Skeletal muscle cell (primary cell): ENCODE measurements around the gene GID8.

Source experiments
- DNase-seq: peaks from one replicate; pipeline ENCODE4 v3.0.0-alpha.2; 2010; ENCODE audit warnings: low read depth
- H3K4me3 ChIP-seq: 2 replicates; pipeline ENCODE4 v1.5.1; 2011; ENCODE audit warnings: low read depth, mild to moderate bottlenecking, control low read depth, low read length, moderate library complexity

Gene GID8

DNA sequence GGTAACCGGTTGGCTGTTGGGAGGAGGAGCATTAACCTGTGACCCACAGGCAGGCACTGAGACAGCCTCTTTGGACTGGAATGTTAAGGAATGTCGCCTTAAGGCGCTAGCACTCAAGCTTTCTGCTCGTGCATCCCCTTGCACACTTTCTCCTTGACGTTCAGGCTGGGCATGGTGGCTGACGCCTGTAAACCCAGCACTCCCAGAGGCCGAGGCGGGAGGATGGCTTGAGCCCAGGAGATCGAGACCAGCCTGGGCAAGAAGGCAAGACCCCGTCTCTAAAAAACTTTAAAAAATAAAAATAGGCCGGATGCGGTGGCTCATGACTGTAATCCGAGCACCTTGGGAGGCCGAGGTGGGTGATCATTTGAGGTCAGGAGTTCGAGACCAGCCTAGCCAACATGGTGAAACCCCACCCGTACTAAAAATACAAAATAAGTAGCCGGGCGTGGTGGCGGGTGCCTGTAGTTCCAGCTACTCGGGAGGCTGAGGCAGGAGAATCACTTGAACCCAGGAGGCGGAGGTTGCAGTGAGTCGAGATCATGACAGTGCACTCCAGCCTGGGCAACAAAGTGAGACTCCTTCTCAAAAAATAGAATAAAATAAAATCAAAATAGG lies 1.9 kb upstream of the GID8 start:
- H3K4me3 ChIP-seq: peak overlapping the region; percentile 80
- DNase-seq: no peak

DNA sequence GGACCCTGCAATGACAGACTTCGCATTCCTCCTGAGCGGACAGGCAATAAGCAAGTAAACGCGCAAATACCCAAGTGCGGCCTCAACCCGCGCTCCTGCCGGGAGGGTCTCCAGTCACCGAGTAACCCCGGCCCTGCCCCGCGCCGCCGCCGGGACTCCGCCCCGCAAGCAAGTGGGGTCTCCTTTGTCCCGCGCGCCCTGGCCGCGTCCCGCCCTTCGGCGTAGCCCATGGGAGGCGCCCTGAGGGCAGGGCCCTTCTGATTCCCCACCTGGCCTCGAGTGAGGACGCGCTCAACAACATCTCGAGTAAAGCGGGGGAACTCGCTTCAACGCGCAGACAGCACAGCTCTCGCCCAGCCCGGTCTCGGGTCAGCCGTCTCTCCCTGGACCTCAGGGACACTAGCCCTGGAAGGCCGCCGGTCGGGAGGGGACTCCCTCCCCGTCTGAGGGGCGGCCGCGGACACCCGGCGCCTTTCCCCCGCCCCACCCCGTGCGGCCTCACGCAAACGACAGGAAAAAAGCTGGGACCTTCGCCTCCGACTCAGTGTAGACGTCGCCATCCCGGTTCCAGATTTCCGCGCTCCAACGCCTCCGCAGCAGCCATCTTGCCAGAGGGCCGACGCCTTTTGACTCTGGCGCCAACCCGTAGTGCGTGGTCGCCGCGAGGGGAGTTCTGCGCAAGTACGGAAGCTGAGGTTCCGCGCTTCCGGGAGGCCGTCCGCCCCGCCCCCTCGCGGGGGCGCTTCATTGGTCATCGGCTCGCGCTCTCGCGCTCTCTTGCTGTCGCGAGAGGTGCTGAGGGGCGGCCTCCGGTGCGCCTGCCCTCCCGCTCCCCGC lies 461 bp upstream of the GID8 start:
- DNase-seq: peak; percentile 89
- peak overlapping the region; percentile 80 for H3K4me3 ChIP-seq

DNA sequence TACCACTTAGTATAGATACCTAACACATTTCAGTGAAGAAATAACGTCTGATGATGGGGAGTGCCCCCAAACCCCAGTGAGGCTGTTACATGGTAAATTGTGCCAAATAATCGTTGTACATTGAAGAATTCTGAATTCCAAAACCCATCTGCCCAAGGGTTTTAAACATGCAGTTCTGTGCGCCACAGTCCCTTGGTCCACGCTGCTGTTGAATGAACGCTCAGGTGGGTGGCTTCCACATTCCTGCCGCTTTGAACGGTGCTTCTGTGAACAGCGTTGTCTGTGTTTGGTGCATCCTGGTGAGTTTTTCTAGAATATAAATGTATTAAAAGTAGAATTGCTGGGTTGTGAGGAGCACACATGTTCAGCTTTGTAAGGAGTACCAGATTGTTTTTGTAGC lies 2.9 kb downstream of the GID8 start:
- DNase-seq: no peak
- H3K4me3 ChIP-seq: no peak overlapping the region

DNA sequence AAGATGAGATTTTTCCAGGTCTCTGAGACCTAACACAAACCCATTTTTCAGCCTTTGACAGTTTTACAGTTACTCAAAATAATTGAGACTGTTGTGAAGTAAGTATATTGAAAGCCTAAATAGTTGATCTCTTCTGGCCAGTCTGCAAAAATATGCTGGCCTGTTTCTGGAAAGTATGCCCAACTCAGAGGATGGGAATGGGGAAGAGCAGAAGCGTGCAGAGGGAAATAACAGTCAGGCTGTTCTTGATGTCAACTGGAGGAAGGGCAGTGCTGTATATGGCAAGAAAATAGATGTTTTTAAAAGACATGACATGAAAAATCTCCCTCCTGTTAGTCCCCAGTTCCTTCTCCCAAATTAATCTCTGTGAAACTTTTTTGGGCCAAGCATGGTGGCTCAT lies 3.8 kb downstream of the GID8 start:
- no peak for DNase-seq

DNA sequence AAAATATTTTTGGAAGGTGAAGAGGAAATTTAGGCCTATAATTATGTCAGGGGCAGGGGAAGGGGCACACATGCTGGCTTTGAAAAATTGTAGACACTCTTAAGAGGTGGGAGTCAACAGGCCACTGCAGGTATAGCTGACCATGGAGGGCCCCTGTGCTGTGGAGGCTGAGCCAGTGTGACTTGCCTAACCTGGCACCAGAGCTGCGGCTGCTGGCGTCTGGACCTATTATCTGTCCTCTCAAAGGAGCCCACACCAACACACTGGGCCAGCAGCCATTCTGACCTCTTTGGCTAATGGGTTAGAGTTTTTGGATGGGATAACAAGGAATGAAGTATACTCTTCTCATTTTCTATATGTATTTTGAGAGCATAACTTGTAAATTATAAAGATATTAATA lies 4.5 kb downstream of the GID8 start:
- no peak for DNase-seq
- no peak overlapping the region for H3K4me3 ChIP-seq

More for the DNA sequence above, 3.8 kb downstream of the GID8 start:
- H3K4me3 ChIP-seq: no peak overlapping the region

DNA sequence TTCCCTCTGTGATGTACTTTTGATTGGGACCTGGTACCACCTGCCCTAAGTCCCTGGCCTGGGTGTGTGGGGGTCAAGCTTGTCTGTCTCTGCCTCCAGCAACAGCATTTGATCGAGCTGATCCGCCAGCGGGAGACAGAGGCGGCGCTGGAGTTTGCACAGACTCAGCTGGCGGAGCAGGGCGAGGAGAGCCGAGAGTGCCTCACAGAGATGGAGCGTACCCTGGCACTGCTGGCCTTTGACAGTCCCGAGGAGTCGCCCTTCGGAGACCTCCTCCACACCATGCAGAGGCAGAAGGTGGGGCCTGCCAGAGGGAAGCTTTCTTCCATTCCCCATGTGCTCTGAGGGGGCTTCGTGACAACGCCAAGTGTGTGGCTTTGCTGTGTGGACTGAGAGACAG lies 5.4 kb downstream of the GID8 start:
- DNase-seq: no peak
- H3K4me3 ChIP-seq: no peak overlapping the region

DNA sequence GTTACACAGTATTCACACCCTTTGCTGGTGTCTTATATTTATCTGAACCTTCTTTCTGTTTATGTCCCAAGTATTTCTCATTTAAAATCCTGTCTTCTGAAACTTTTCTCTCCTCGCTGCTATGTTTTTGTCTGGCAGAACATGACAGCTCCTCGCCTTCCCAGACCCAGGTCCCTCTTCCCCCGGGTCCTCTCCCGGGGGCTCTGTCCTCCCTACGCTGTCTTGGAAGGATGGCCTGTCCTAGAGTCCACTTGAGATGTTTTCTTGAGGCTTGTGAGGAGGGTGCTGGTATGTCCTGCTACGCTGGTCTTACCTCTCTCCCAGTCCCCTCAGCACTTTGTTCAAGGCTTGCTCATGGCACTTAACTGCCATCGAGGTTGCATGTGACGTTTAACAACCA lies 6.2 kb downstream of the GID8 start:
- H3K4me3 ChIP-seq: no peak overlapping the region

DNA sequence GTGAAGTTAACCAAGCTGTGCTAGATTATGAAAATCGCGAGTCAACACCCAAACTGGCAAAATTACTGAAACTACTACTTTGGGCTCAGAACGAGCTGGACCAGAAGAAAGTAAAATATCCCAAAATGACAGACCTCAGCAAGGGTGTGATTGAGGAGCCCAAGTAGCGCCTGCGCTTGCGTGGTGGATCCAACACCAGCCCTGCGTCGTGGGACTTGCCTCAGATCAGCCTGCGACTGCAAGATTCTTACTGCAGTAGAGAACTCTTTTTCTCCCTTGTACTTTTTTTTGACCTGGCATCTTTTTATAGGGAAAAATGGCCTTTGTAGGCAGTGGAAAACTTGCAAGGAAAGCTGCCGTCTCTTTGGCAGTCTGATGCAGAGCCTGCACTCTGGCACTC lies 6.8 kb downstream of the GID8 start:
- no peak for DNase-seq
- H3K4me3 ChIP-seq: no peak overlapping the region

More for the DNA sequence above, 6.2 kb downstream of the GID8 start:
- no peak for DNase-seq

DNA sequence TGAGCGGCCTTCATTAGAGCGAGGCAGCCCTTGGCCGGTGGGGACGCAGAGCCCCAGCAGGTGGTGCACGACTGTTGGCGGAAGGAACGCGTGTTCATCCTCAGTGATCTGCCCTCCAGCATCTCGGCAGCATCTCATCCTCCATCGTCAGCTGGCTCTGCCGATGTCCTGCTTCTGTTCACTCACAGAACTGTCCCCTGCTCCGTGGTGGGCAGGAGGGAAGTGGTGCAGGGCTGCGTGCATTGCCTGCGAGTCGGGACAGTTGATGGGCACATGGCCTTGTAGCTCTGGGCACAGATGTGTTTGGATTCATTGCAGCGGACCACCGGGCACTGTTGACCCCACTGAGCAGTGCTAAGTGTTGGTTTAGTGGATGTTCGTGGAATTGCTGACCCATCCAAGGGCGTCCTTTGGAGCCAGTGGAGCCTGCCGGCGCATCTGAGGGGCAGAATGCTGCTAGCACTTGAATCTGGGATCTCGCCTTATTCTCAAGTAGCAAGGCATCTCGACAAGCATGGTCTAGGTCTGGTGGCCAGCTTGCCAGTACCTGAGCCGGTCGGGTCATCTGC lies 7.9 kb downstream of the GID8 start:
- no peak overlapping the region for H3K4me3 ChIP-seq
- DNase-seq: no peak

DNA sequence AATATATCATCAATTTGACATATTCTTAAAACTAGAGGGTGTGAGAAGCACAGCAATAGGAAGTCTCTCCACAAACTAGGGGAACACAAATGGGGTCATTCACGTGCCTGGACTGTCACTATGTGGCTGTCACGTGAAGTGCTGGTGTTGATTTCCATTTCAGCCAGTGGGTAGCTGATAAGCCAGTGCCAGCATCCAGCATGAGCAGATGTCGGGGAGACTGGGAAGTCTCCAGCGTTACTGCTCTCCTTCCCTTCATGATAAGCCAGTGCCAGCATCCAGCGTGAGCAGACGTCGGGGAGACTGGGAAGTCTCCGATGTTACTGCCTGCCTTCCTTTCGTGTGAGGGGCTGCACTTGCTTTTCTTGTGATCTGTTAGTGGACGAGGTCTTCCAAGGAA lies 9.0 kb downstream of the GID8 start:
- H3K4me3 ChIP-seq: no peak overlapping the region
- no peak for DNase-seq

DNA sequence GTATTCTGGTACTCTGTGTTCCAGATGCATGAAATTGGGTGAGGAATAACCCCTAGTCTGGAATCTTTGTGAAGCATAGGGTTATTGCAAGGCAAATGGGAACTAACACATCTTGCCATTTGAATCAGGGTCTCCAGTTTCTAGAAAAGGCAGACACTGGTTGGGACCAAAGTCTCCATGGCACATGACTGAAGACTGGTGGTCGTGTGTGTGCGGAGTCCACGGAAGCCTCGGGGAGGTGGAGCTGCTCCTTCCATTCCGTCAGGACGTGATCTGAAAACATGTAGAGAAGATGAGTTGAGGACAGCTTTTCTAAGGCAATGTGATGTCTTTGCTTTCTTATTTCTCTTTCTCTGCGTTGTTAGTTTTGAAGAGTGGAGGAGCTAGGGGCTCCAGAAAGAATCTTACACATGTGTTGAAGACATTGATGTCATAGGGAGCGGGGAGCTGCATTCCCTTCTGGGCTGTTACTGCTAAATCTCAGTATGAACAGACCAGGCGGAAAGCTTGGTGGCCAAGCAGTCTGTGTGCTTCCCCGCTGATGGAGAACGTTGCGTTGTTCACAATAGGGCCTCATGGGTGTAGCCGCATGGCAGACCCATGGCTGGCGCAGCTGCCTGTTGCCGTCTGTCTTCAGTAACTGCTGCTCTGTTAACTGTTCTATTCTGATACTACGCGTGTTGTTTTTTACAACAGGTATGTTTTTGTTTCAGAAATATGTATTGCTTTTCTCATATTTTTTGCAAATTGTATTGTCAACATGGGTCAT lies 9.8 kb downstream of the GID8 start:
- H3K4me3 ChIP-seq: no peak overlapping the region
- DNase-seq: no peak

DNA sequence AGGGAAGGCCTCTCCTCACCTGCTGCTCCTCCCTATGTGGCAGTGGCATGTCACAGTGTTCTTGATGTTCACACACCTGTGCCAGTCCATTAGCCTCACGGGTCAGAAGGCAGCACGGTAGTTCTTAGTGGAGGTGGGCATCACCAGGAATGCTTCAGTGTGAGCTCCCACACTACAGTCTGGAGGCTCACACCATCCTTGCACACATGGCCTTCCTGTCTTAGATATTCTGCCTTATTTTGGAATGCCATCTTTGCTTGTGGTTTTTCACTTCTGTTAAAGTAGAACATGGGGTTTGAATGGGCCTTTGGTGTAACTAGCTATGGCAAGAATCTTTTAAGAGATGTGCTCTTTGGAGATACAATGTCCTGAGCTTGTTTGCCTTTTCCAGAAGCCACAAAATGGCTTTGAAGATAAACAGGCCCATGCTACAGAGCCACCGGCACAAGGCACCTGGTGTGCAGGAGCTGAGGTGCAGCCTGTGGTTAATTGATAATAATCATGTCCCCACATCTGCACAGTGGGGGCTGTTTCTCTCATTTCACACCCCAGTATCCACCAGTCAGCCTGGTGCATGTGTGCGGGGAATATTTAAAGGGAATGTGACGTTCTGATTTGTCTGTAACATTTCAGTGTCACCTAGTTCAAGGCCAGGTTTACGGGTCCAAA lies 11.3 kb downstream of the GID8 start:
- H3K4me3 ChIP-seq: no peak overlapping the region
- DNase-seq: no peak

DNA sequence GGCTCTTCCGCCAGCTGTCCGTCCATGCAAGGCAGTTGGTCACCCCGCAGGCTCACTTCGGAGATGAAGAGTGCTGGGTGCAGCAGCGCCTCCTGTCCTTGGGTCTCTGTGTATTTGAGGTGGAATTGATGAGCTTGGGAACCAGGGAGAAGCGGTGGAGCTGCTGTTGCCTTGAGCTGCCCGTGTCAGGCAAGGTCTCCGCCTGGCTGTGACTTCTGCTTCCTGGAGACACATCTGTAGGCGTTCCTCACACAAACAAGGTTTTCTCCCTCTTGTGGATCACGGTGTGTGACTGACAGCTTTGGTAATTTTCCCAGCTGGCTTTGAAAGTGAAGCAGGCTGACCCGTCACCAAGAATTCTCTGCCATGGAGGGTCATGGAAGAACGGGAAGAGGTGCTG lies 12.0 kb downstream of the GID8 start:
- DNase-seq: no peak
- H3K4me3 ChIP-seq: no peak overlapping the region

DNA sequence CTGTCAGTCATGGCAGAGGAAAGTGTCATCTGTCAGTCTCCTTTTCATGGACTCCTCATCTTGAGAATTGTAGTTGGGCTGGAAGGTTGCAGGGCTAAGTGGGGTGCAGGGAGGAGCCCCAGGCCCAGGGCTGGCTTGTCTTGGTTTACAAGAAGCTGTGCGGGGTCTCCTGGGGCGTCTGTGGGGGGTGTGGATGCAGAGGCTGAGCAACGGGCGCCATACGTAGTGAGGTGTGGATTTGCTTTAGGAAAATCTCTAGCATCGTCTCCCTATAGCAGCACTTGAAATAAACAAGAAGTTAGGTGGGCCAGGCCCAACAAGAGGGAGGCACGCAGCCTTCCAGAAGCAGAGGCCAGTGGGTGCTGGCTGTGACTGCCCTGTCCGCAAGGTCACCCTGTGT lies 12.8 kb downstream of the GID8 start:
- DNase-seq: no peak
- H3K4me3 ChIP-seq: no peak overlapping the region

DNA sequence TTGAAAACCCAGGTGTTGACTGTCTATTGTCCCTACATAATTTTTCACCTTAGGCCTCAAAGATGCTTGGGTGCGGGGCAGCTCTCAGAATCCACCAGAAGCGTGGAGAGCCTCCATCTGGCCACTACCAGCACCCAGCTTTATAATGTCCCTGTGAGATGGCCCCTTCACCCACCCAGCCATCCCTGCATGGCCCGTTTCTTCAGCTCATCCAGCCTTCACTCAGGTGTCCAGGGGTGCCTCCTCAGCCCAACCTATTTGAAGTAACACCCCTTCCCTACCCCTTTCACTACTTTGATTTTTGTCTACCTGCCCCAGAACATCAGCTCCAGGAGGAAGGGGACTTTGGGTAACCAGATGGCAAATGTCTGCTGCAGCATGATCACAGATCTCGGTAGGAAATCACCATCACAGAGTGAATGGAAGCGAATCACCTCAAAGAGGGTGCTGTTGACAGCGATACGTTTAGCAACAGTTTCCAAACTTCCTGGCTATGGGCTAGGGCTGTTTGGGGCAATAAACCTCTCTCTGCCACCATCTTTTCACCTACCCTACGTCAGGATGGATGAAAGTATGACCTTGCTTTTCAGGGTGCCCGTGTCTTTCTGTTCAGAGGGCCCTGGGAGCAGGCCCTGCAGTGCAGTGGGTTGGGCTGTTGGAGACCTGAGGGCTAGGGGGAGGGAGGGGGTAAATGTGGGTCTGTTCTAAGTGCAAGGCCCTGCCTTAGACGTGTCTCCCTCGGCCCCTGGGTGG lies 13.4 kb downstream of the GID8 start:
- H3K4me3 ChIP-seq: no peak overlapping the region
- no peak for DNase-seq

DNA sequence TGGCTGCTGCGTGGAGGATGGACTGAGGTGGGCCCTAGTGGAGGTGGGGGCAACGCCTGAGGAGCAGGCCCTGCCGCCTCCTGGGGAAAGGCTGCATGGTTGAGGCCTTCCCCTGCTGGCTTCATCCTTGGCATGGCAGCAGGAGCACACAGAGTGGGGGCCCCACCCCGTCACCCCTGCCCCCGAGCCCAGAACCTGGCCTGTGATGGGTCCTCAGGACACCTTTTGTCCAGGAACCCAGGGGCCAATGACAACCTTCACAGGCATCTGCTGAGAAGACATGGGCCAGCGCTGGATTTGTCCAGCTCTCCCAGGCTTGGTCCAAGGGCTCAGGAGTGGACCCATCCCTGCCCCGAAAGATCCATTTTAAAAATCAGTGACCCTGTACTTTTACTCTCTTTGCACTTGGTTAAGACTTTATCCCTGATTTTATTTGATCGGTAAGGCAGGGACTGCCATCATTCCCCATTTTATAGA lies 14.0 kb downstream of the GID8 start:
- H3K4me3 ChIP-seq: peak overlapping the region; percentile 12
- DNase-seq: no peak

DNA sequence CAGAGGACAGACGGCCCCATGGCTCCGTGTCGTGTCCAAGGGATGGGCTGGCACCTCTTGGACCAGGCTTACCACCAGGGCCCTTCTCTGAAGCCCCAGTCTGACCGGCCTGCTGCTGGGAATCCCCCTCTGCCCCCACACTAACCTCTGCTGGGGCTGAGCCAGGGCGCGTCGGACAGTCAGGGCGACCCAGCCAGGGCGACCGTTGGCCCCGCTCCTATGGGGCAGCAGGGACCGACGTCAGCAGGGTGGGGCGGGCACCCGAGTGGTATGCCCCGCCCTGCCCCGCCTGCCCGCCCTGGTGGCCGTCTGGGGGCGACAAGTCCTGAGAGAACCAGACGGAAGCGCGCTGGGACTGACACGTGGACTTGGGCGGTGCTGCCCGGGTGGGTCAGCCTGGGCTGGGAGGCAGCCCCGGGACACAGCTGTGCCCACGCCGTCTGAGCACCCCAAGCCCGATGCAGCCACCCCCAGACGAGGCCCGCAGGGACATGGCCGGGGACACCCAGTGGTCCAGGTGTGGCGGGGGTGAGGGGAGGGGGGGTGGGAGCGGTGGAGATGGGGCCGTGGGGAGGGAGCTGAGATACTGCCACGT lies 14.5 kb downstream of the GID8 start, which contains the start of gene SLC17A9:
SLC17A9 (plus strand) TSS at position 337 of the 595 bp plus-strand sequence; CDS start at position 459, 122 bp downstream.
- peak within 1 kb of the TSS; percentile 16 for H3K4me3 ChIP-seq
- DNase-seq: no peak
